Caco-2 (cell line): ENCODE measurements around the gene TRMT10A. TPM values are rescaled to one million over a fixed set of nuclear protein-coding genes. Genes with fewer than 3 reads are reported as not detected.

Experiments used
- BruUV-seq: library from RNA; stranded (reverse); fragments of 400-500 nt; replicated peaks from 2 replicates; lab custom pipeline; 2021; lab: Mats Ljungman, UMichigan
- CTCF ChIA-PET: fragments of 300-600 bp; sonication (Branson Sonifier 250); formaldehyde crosslinking; loops from one replicate; lab custom pipeline; 2022; ENCODE audit warnings: antibody characterized with exemption; lab: Charles Lee
- POLR2A ChIA-PET: fragments of 300-600 bp; sonication (Branson Sonifier 250); formaldehyde crosslinking; loops from one replicate; lab custom pipeline; 2022; ENCODE audit warnings: antibody characterized with exemption; lab: Charles Lee
- DNase-seq, 2 experiments: peaks; one replicate each; pipeline versions ENCODE4 v3.0.0 to v3.0.0-alpha.2; 2020 to 2022
- H3K27me3 ChIP-seq: replicated peaks from 2 replicates; pipeline ENCODE4 v1.6.0; 2011; ENCODE audit warnings: low read length; ENCODE audit not compliant: control insufficient read depth, insufficient read depth
- H3K36me3 ChIP-seq: 2 replicates; pipeline ENCODE4 v1.5.1; 2011; ENCODE audit warnings: low read length; ENCODE audit not compliant: control insufficient read depth, insufficient read depth
- H3K4me1 ChIP-seq: fragments of 250-450 bp; sonication (Bioruptor Pico); 2 replicates; pipeline ENCODE4 v1.5.1; 2020; ENCODE audit warnings: mild to moderate bottlenecking
- H3K4me3 ChIP-seq: 2 replicates; pipeline ENCODE4 v1.5.1; 2011; ENCODE audit warnings: low read depth, mild to moderate bottlenecking, control low read depth, low read length
- H3K9me3 ChIP-seq: fragments of 250-450 bp; sonication (Bioruptor Pico); 2 replicates; pipeline ENCODE4 v1.5.1; 2020; ENCODE audit warnings: mild to moderate bottlenecking, moderate library complexity
- H3K27ac Mint-ChIP-seq: one replicate; pipeline ENCODE4 v1.8.0; 2022; ENCODE audit warnings: mixed read lengths; ENCODE audit not compliant: unreplicated experiment
- H3K27me3 Mint-ChIP-seq: one replicate; pipeline ENCODE4 v1.8.0; 2022; ENCODE audit warnings: mixed read lengths; ENCODE audit not compliant: insufficient read depth, unreplicated experiment
- H3K36me3 Mint-ChIP-seq: one replicate; pipeline ENCODE4 v1.8.0; 2022; ENCODE audit warnings: mild to moderate bottlenecking, mixed read lengths; ENCODE audit not compliant: insufficient read depth, unreplicated experiment
- H3K4me1 Mint-ChIP-seq: one replicate; pipeline ENCODE4 v1.8.0; 2022; ENCODE audit warnings: low read depth, mixed read lengths; ENCODE audit not compliant: unreplicated experiment
- H3K4me3 Mint-ChIP-seq: one replicate; pipeline ENCODE4 v1.8.0; 2022; ENCODE audit warnings: mild to moderate bottlenecking, moderate library complexity, mixed read lengths; ENCODE audit not compliant: unreplicated experiment
- H3K9me3 Mint-ChIP-seq: one replicate; pipeline ENCODE4 v1.8.0; 2022; ENCODE audit warnings: mixed read lengths; ENCODE audit not compliant: unreplicated experiment
- CTCF ChIP-seq, 2 experiments: fragments of 200-600 bp in 1 of 2; IDR thresholded peaks; 1 replicate in 1 of 2; 2 replicates in 1 of 2; pipeline versions ENCODE4 v1.5.1 to v1.8.0; 2011 to 2022; ENCODE audit warnings: antibody characterized with exemption in 1 of 2, control low read depth in 1 of 2, inconsistent platforms in 1 of 2, low read depth in 1 of 2, low read length in 1 of 2, mild to moderate bottlenecking in 1 of 2, moderate library complexity in 1 of 2; ENCODE audit not compliant: insufficient read depth in 1 of 2, severe bottlenecking in 1 of 2, unreplicated experiment in 1 of 2
- intact Hi-C: fragments of 100-400 bp; cut with micrococcal nuclease; formaldehyde crosslinking; loops from one replicate; pipeline ENCODE4 v1.10.0; 2022; ENCODE audit not compliant: unreplicated experiment
- total RNA-seq: library from RNA; stranded (reverse); gene quantifications from 2 replicates; pipeline ENCODE4 v1.2.3, GENCODE V29; 2022

The TRMT10A gene
- total RNA-seq, 1 experiment from 2014 or later, result 5.1 TPM

GRCh38 chr4:99612281-99612680, 48.4 kb upstream of the TRMT10A start:
- no peaks in the 10 kb centered on the region for H3K36me3 ChIP-seq
- no peak for TF ChIP-seq CTCF (IDR thresholded peaks at IDR 0.05; ENCODE audit: insufficient read depth in 1 of 2, low read depth in 1 of 2, low read length in 1 of 2, severe bottlenecking in 1 of 2, unreplicated experiment in 1 of 2)
- intact Hi-C loops, result no loop called here
- Mint-ChIP-seq H3K27me3 (peaks cover 2% of the 10 kb centered on the region), H3K9me3 (no peaks in the 10 kb centered on the region), H3K27ac (no peak overlapping the region), H3K36me3 (no peaks in the 10 kb centered on the region), H3K4me3 (no peak overlapping the region), H3K4me1 (peaks cover 7% of the 10 kb centered on the region)
- POLR2A ChIA-PET, result interaction anchor here (0.6 kb wide), 1 partner anchor 122 kb away, joined by 3 read pairs; no protein-coding TSS in a partner anchor
- H3K9me3 ChIP-seq, result no peaks in the 10 kb centered on the region
- BruUV-seq, result no TSS peak
- no peaks in the 10 kb centered on the region for H3K27me3 ChIP-seq
- H3K4me3 ChIP-seq, result no peak overlapping the region
- CTCF ChIA-PET, result no interaction called here
- H3K4me1 ChIP-seq, result peaks cover 9% of the 10 kb centered on the region
- no peak for DNase-seq

GRCh38 chr4:99610605-99611175, 46.9 kb upstream of the TRMT10A start:
- no peak for TF ChIP-seq CTCF (IDR thresholded peaks at IDR 0.05; ENCODE audit: insufficient read depth in 1 of 2, low read depth in 1 of 2, low read length in 1 of 2, severe bottlenecking in 1 of 2, unreplicated experiment in 1 of 2)
- intact Hi-C loops, result no loop called here
- Histone ChIP-seq H3K27me3 (no peaks in the 10 kb centered on the region), H3K9me3 (no peaks in the 10 kb centered on the region), H3K36me3 (no peaks in the 10 kb centered on the region), H3K4me3 (no peak overlapping the region), H3K4me1 (peaks cover 9% of the 10 kb centered on the region)
- Mint-ChIP-seq H3K4me1 (peaks cover 7% of the 10 kb centered on the region), H3K27ac (no peak overlapping the region), H3K9me3 (no peaks in the 10 kb centered on the region), H3K36me3 (no peaks in the 10 kb centered on the region), H3K4me3 (no peak overlapping the region), H3K27me3 (peaks cover 2% of the 10 kb centered on the region)
- BruUV-seq, result no TSS peak
- POLR2A ChIA-PET, result no interaction called here
- CTCF ChIA-PET, result no interaction called here
- DNase-seq, result no peak

GRCh38 chr4:99608417-99608816, 44.6 kb upstream of the TRMT10A start:
- Mint-ChIP-seq H3K27ac (no peak overlapping the region), H3K4me1 (no peaks in the 10 kb centered on the region), H3K36me3 (no peaks in the 10 kb centered on the region), H3K4me3 (no peak overlapping the region), H3K27me3 (peaks cover 2% of the 10 kb centered on the region), H3K9me3 (no peaks in the 10 kb centered on the region)
- ChIA-PET POLR2A (no interaction called here), CTCF (no interaction called here)
- Histone ChIP-seq H3K9me3 (no peaks in the 10 kb centered on the region), H3K27me3 (no peaks in the 10 kb centered on the region), H3K4me1 (no peaks in the 10 kb centered on the region), H3K4me3 (no peak overlapping the region), H3K36me3 (no peaks in the 10 kb centered on the region)
- DNase-seq, result no peak
- intact Hi-C loops, result no loop called here
- no peak for TF ChIP-seq CTCF (IDR thresholded peaks at IDR 0.05; ENCODE audit: insufficient read depth in 1 of 2, low read depth in 1 of 2, low read length in 1 of 2, severe bottlenecking in 1 of 2, unreplicated experiment in 1 of 2)
- no TSS peak for BruUV-seq
